Left colon (tissue), 2 donors: ENCODE data around the gene TJP2. TPM values are rescaled to one million over a fixed set of nuclear protein-coding genes. Genes with fewer than 3 reads are reported as not detected.

Experiments
- ATAC-seq: fragments of 200-7000 bp; cut with Tn5 transposase; one replicate; pipeline ENCODE4 v1.9.1; 2020; ENCODE audit warnings: mild to moderate bottlenecking, moderate library complexity
- DNase-seq, 2 donors: peaks; one replicate each; pipeline ENCODE4 v3.0.0-alpha.2; 2020
- intact Hi-C, 2 donors: fragments of 100-400 bp; cut with DNase I in 1 of 2; cut with micrococcal nuclease in 1 of 2; formaldehyde crosslinking; loops; one replicate each; pipeline versions ENCODE4 v1.11.2 to v1.14.0; 2022; cut with DNase I, micrococcal nuclease
- long read RNA-seq: library from polyadenylated mRNA; unstranded; transcript quantifications from one replicate; pipeline ENCODE4 v2.0.0, GENCODE V29; 2021
- total RNA-seq, 2 donors: library from RNA; stranded (reverse); fragmentation: NEBNext Ultra II Directional; extraction: Animal tissue kit (Norgen Biotek cat#: 25700); gene quantifications; one replicate each; pipeline ENCODE4 v1.2.1, GENCODE V29; 2021
- donor health status: DM: no; HTN: no; CAD: no.
- donor health status: DM: yes; HTN: yes; CAD: no.

TJP2 gene
- 100 to 1,000 TPM; 129 to 131 TPM for total RNA-seq
- long read RNA-seq, full-length matches to known transcripts, result 1 of 89 reads
- long read RNA-seq, partial matches to known transcripts, result 54 of 89 reads
- long read RNA-seq, other reads (novel, unspliced or antisense), result 34 of 89 reads

- intact Hi-C loops, result no loop called here
- ATAC-seq (peak; percentile 24), DNase-seq (peak; percentile 30 to 46)
Measured at GRCh38 chr9:69173891-69174615, at the start of gene TJP2. TJP2 (plus strand) TSS chr9:69174277; CDS start chr9:69174373, 96 bp downstream.

GRCh38 chr9:69130456-69131441 lies 43.3 kb upstream of the TJP2 start:
- ATAC-seq (no peak), DNase-seq (no peak)
- intact Hi-C loops, result no loop called here

DNA sequence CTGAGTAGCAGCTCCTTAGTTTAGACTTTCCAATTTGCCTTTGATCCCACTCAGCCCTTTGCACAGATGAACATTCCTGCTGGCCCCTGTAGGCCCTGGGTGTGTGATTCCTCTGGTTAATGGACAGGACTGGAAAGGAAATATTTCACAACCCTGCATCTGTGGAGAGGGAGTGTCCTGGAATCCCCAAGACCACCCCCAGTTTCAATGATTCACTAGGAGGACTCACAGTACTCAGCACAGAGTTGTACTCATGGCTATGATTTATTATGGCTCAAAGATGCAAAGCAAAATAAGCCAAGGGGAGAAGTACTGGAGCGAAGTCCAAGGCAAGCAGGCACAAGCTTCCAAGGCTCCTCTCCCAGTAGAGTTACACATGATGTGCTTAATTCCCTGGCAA lies 42.4 kb upstream of the TJP2 start:
- intact Hi-C loops, result no loop called here
- peak; percentile 79 for ATAC-seq
- no peak for DNase-seq

DNA sequence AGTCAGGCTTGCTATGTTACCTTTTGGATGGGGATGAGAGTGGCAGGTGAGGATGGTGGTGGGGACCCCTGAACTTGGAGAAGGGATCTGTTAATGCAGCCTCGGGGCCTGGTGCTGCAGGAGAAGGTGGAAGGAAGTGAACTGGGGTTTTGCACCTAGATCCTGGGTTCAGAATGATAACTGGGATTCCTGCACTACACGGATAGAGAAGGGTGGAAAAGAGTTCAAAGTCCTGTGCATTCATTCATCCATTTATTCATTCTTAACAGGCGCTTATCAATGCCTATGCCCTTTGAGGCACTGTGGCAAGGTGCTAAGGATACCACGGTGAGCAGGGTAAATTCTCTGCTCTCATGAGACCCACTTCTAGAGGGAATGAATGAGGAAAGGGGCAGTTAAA lies 41.7 kb upstream of the TJP2 start:
- ATAC-seq (peak; percentile 37), DNase-seq (no peak)
- intact Hi-C loops, result no loop called here

GRCh38 chr9:69134412-69134811 lies 39.7 kb upstream of the TJP2 start:
- ATAC-seq, result no peak
- no peak for DNase-seq
- intact Hi-C loops, result no loop called here

DNA sequence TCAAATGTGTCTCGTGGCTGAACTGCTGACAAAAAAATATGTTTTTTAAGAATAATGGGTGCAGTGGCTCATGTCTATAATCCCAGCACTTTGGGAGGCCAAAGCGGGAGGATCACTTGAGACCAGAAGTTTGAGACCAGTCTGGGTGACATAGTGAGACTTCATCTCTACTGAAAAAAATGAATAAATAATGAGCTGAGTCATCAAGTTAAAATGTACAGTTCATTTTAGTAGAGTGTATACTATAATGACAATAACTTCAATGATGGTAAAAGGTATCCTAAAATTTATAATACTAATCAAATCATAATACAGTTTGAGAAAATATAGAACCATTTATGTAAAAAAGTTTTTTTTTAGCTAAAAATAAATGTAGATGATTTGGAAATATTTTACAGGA lies 37.9 kb upstream of the TJP2 start:
- no peak for DNase-seq
- ATAC-seq, result no peak
- intact Hi-C loops, result no loop called here

- ATAC-seq (no peak), DNase-seq (no peak)
- intact Hi-C loops, result no loop called here
Measured at GRCh38 chr9:69136779-69137178, 37.3 kb upstream of the TJP2 start.

GRCh38 chr9:69137311-69137710 lies 36.8 kb upstream of the TJP2 start:
- intact Hi-C loops, result no loop called here
- no peak for ATAC-seq
- no peak for DNase-seq

- ATAC-seq, result no peak
- no peak for DNase-seq
- intact Hi-C loops, result no loop called here
Measured at GRCh38 chr9:69139596-69139995, 34.5 kb upstream of the TJP2 start.

GRCh38 chr9:69140123-69140735 lies 33.8 kb upstream of the TJP2 start:
- DNase-seq (no peak), ATAC-seq (no peak)
- intact Hi-C loops, result no loop called here

- intact Hi-C loops, result no loop called here
- DNase-seq (no peak), ATAC-seq (no peak)
Measured at GRCh38 chr9:69141851-69142250, 32.2 kb upstream of the TJP2 start.

DNA sequence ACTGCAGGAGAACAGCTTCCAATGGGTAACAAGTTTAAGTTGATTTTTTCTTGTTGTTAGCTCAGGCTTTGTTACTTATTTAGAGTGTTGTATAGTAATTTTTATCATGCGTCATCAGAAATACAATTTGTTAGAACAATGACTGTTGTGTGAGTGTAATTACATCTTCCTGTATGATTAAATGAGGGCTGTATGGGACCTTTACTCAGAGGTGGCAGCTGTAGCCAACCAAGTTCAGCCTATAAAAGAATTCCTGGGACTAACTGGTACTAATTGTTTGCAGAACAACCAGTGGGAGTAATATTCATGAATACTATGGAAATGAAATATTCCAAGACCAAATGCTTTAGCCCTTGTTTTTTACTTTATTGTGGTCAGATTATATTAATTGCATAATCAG lies 30.8 kb upstream of the TJP2 start:
- intact Hi-C loops, result no loop called here
- ATAC-seq, result peak; percentile 84
- no peak for DNase-seq

- no peak for ATAC-seq
- intact Hi-C loops, result no loop called here
Measured at GRCh38 chr9:69145144-69145715, 28.8 kb upstream of the TJP2 start.

GRCh38 chr9:69147041-69147834 lies 26.8 kb upstream of the TJP2 start:
- DNase-seq, result no peak
- ATAC-seq, result no peak
- intact Hi-C loops, result no loop called here

More at GRCh38 chr9:69145144-69145715, 28.8 kb upstream of the TJP2 start:
- no peak for DNase-seq

- intact Hi-C loops, result no loop called here
- ATAC-seq (peak; percentile 45), DNase-seq (no peak)
Measured at GRCh38 chr9:69149321-69149807, 24.7 kb upstream of the TJP2 start.

DNA sequence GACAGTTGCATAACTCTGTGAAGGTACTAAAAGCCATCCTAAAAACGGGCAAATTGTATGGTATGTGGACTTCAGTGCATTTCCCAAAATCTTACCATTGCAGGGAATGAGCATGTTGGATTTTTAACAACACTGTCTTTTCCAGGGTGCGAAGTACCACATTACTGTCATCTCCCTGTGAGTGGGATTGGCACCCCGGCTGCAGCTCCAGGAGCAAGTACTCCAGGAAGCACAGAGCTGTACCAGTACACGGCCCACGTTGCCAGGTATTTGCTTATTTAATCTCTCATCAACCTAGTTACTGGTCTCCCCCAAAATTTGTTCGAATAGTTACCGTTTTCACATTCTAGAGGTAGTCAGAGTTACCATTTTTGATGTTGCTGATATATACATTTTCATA lies 22.6 kb upstream of the TJP2 start:
- ATAC-seq, result no peak
- no peak for DNase-seq
- intact Hi-C loops, result no loop called here

DNA sequence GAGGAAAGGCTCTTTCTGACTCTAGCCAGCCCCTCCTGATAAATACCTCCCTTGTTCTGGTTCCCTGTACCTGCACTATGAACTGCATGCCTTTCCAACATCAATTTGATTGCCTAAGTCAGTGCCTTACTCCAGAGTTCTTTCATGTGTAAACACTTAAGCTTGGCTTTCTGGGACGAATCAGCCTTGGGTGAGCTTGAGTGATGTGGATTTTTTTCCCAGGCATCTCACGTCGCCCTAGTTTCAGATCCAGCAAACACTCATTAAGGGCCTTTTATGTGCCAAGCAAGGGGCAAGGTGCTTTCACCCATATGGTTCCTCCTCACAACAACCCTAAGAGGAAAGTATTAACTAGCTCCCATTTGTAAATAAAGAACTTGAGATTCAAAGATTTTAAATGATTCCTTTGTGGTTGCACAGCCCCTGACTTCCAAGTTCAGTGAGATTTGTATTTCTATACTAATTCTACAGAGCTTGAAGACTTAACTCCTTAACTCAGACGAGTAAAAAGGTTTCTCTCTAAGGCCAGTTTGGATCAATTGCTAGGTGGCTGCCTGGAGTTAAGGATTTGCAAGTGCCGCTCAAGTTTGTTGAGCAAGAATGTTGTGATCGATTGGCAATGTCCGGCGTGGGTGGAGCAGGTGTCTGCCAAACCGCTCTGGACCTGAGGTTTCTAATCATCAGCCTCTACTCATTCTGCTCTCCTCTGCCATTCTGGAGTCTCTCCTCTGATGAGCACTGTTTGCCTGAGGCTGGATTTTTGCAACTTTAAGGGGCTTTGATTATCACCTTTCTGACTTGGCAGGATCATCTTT lies 20.2 kb upstream of the TJP2 start:
- ATAC-seq (no peak), DNase-seq (no peak)
- intact Hi-C loops, result no loop called here
